Esophagus muscularis mucosa (tissue), 4 donors: ENCODE measurements around the gene VWA3A.

Source experiments
- EP300 ChIP-seq: sonication (generic); formaldehyde crosslinking; IDR thresholded peaks from one replicate; pipeline ENCODE4 v1.6.1; 2017; ENCODE audit warnings: antibody characterized with exemption
- POLR2A ChIP-seq: fragments of 450-650 bp; IDR thresholded peaks from one replicate; pipeline ENCODE4 v1.6.1; 2017; ENCODE audit warnings: antibody characterized with exemption, moderate library complexity, mild to moderate bottlenecking, low read depth
- POLR2AphosphoS5 ChIP-seq, 2 donors: sonication (generic); formaldehyde crosslinking; IDR thresholded peaks; one replicate each; pipeline ENCODE4 v1.6.1; 2017; ENCODE audit warnings: antibody characterized with exemption in 2 of 2
- TF ChIP-seq, protein P1 (sequence below), 3 experiments: fragments of 200-600 bp in 2 of 3; fragments of 450-650 bp in 1 of 3; sonication (generic) in 2 of 3; IDR thresholded peaks; one replicate each; pipeline ENCODE4 v1.5.1; 2017 to 2019; ENCODE audit warnings: antibody characterized with exemption in 3 of 3, mild to moderate bottlenecking in 2 of 3, moderate library complexity in 1 of 3

- TF ChIP-seq POLR2A = no peak
- TF ChIP-seq, protein P1, sequence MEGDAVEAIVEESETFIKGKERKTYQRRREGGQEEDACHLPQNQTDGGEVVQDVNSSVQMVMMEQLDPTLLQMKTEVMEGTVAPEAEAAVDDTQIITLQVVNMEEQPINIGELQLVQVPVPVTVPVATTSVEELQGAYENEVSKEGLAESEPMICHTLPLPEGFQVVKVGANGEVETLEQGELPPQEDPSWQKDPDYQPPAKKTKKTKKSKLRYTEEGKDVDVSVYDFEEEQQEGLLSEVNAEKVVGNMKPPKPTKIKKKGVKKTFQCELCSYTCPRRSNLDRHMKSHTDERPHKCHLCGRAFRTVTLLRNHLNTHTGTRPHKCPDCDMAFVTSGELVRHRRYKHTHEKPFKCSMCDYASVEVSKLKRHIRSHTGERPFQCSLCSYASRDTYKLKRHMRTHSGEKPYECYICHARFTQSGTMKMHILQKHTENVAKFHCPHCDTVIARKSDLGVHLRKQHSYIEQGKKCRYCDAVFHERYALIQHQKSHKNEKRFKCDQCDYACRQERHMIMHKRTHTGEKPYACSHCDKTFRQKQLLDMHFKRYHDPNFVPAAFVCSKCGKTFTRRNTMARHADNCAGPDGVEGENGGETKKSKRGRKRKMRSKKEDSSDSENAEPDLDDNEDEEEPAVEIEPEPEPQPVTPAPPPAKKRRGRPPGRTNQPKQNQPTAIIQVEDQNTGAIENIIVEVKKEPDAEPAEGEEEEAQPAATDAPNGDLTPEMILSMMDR (IDR thresholded peaks at IDR 0.05) = no peak
- no peak for TF ChIP-seq EP300
- TF ChIP-seq POLR2AphosphoS5 (IDR thresholded peaks at IDR 0.05) = no peak
These were observed 49.4 kb downstream of the VWA3A start for GRCh38 chr16:22141767-22142166.
